Testis (tissue), 2 donors: ENCODE data around the gene MRPL40.

Experiments used
- POLR2A ChIP-seq: fragments of 450-650 bp; IDR thresholded peaks from one replicate; pipeline ENCODE4 v1.6.1; 2017; ENCODE audit warnings: antibody characterized with exemption, mild to moderate bottlenecking, moderate library complexity
- TF ChIP-seq, protein P1 (sequence below), 3 experiments: fragments of 450-650 bp in 2 of 3; fragments of 200-600 bp in 1 of 3; sonication (generic) in 1 of 3; IDR thresholded peaks; one replicate each; pipeline ENCODE4 v1.5.1; 2016 to 2019; ENCODE audit warnings: antibody characterized with exemption in 3 of 3, mild to moderate bottlenecking in 2 of 3, moderate library complexity in 1 of 3

DNA sequence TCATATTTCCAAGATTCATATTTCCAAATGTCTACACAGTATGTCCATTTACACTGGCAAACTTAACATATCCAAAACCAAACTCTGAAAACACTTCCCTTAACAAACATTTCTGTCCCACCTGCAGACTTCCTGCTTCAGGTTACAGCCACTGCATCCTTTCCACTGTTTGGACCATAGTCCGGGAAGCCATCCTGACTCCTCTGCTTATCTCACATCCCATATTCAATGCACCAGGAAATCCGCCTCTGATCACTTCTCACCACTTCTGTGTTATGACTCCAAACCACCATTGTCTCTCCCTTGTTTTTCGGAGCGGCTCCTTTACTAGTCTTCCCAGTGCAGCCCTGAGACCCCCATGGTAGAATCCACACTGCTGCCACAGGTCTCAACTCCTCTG, 30.9 kb upstream of the MRPL40 start:
- TF ChIP-seq, protein P1, sequence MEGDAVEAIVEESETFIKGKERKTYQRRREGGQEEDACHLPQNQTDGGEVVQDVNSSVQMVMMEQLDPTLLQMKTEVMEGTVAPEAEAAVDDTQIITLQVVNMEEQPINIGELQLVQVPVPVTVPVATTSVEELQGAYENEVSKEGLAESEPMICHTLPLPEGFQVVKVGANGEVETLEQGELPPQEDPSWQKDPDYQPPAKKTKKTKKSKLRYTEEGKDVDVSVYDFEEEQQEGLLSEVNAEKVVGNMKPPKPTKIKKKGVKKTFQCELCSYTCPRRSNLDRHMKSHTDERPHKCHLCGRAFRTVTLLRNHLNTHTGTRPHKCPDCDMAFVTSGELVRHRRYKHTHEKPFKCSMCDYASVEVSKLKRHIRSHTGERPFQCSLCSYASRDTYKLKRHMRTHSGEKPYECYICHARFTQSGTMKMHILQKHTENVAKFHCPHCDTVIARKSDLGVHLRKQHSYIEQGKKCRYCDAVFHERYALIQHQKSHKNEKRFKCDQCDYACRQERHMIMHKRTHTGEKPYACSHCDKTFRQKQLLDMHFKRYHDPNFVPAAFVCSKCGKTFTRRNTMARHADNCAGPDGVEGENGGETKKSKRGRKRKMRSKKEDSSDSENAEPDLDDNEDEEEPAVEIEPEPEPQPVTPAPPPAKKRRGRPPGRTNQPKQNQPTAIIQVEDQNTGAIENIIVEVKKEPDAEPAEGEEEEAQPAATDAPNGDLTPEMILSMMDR (IDR thresholded peaks at IDR 0.05) = no peak
- TF ChIP-seq POLR2A = no peak
